Measurements from ENCODE around the gene HLA-DMA. TPM values are rescaled to one million over a fixed set of nuclear protein-coding genes. Genes with fewer than 3 reads are reported as not detected.

The HLA-DMA gene
- total and polyA plus RNA-seq, 2 of the 8 experiments (the other 6 are each of a cell fraction or from before 2014, with no cell fraction given) = 13.3 to 23.1 TPM

DNA sequence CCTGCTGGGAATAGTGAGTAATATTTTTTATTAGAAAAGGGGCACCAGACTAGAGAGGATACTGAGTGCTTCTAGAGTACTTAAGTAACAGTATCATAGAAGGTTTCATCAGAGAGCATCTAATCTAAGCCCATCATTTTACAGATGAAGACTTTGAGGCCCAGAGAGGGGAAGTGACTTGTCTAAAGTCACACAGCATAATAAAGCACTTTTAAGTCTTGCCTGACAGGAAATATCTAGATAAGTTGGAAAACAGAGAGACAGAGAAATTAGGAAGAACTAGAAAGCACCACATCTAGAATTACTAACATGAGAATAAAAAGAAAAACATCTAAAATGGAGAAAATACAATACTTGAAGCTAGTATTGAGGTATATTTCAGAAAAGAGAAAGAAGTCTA lies 6.0 kb downstream of the HLA-DMA start:
- Histone ChIP-seq H3K36me3 (ENCODE audit: control insufficient read depth in 2 of 4, insufficient read depth in 4 of 4, low read length in 3 of 4) (no peaks in the 10 kb centered on the region), H3K23me2 (ENCODE audit: low read depth, low read length) (no peaks in the 10 kb centered on the region), H2BK5ac (ENCODE audit: low read depth, low read length) (no peak overlapping the region), H3K27me3 (replicated peaks in 1 of 4; ENCODE audit: control insufficient read depth in 3 of 4, extremely low read depth in 1 of 4, insufficient read depth in 3 of 4, low read length in 3 of 4) (no peaks in the 10 kb centered on the region), H3K4me2 (ENCODE audit: insufficient read depth in 1 of 2, low read depth in 2 of 2, low read length in 2 of 2) (no peak overlapping the region), H3K23ac (ENCODE audit: insufficient read length) (no peak overlapping the region), H3K9ac (replicated peaks in 1 of 4; ENCODE audit: extremely low read depth in 1 of 4, low read depth in 3 of 4, low read length in 3 of 4) (no peak overlapping the region), H3K4me1 (replicated peaks in 1 of 4; ENCODE audit: control insufficient read depth in 3 of 4, insufficient read depth in 4 of 4, low read length in 3 of 4) (peaks cover 0 to 3% (median 0%) of the 10 kb centered on the region in 4 experiments; a peak in 2 of 7 replicates), H3K79me2 (ENCODE audit: control insufficient read depth in 1 of 2, insufficient read depth in 2 of 2, low read length in 2 of 2) (no peaks in the 10 kb centered on the region), H3K4me3 (ENCODE audit: extremely low read depth in 1 of 4, insufficient read depth in 2 of 4, low read depth in 3 of 4, low read length in 4 of 4) (no peak overlapping the region), H4K91ac (replicated peaks; ENCODE audit: insufficient read length, low read length) (no peak overlapping the region), H2BK20ac (ENCODE audit: low read length) (no peak overlapping the region), H2AFZ (ENCODE audit: low read length) (no peak overlapping the region), H2BK12ac (ENCODE audit: low read depth, low read length) (no peak overlapping the region), H2BK15ac (ENCODE audit: low read length) (no peak overlapping the region), H3K9me3 (ENCODE audit: insufficient read depth in 2 of 2, low read depth in 1 of 2, low read length in 1 of 2) (no peaks in the 10 kb centered on the region), H3K14ac (ENCODE audit: insufficient read length) (no peak overlapping the region), H3K18ac (ENCODE audit: extremely low read depth, low read length) (no peak overlapping the region), H3K79me1 (ENCODE audit: low read depth, low read length) (no peaks in the 10 kb centered on the region), H3K4ac (replicated peaks; ENCODE audit: insufficient read length, low read depth, low read length) (no peak overlapping the region), H4K5ac (ENCODE audit: insufficient read length, low read depth, low read length) (no peak overlapping the region), H2BK120ac (replicated peaks; ENCODE audit: low read depth, low read length) (no peak overlapping the region), H4K8ac (ENCODE audit: extremely low read depth, insufficient read depth, low read length) (no peak overlapping the region), H3K56ac (replicated peaks; ENCODE audit: insufficient read length, low read depth, low read length) (no peak overlapping the region), H3K27ac (ENCODE audit: low read depth, low read length) (no peak overlapping the region), H4K20me1 (replicated peaks in 1 of 2; ENCODE audit: control insufficient read depth in 1 of 2, insufficient read depth in 2 of 2, low read length in 2 of 2) (no peaks in the 10 kb centered on the region), H2AK5ac (ENCODE audit: low read depth, low read length) (no peak overlapping the region)
- DNase-seq (ENCODE audit: low read depth in 1 of 2, low spot score in 2 of 2) (no peak), FAIRE-seq (no peak)
- CTCF ChIA-PET (ENCODE audit: partially characterized antibody) = interaction anchor here (0.6 to 2.4 kb wide), 23 partner anchors 8 to 322 kb away, joined by 3 to 63 read pairs (median 6); partner anchors contain the start of gene TAP2
- TF ChIP-seq ASH2L (IDR thresholded peaks at IDR 0.05; ENCODE audit: low read length) (no peak), CTBP2 (IDR thresholded peaks at IDR 0.05; ENCODE audit: borderline replicate concordance, insufficient read depth, insufficient read length, low read length) (no peak), RFX5 (IDR thresholded peaks at IDR 0.05; ENCODE audit: borderline replicate concordance, low read depth, low read length) (no peak)
- POLR2A ChIA-PET (ENCODE audit: partially characterized antibody) = interaction anchor here (2.6 kb wide), 1 partner anchor 24 kb away, joined by 25 read pairs; no protein-coding TSS in a partner anchor

All from H1 (cell line).